CD4-positive, alpha-beta T cell (primary cell): ENCODE data around the gene GALK1. TPM values are rescaled to one million over a fixed set of nuclear protein-coding genes. Genes with fewer than 3 reads are reported as not detected.

Source experiments
- ATAC-seq: fragments of 200-7000 bp; cut with Tn5 transposase; one replicate; pipeline ENCODE4 v1.10.0; 2022; ENCODE audit warnings: mild to moderate bottlenecking; ENCODE audit not compliant: poor library complexity
- CTCF ChIA-PET: fragments of 350-600 bp; sonication (Branson Sonifier 250); formaldehyde crosslinking; loops from one replicate; lab custom pipeline; 2021; ENCODE audit warnings: antibody characterized with exemption, inconsistent platforms; lab: Charles Lee
- POLR2A ChIA-PET: fragments of 350-600 bp; sonication (Branson Sonifier 250); formaldehyde crosslinking; loops from one replicate; lab custom pipeline; 2021; ENCODE audit warnings: antibody characterized with exemption, inconsistent platforms; lab: Charles Lee
- DNase-seq, 14 experiments: peaks; one replicate each; pipeline ENCODE4 v3.0.0-alpha.2; 2013 to 2020; ENCODE audit warnings: mixed read lengths in 2 of 14
- H3K27ac ChIP-seq, 2 donors: one replicate each; pipeline versions ENCODE4 v1.5.1 to v1.7.0; 2013; ENCODE audit warnings: low read length in 2 of 2, low read depth in 1 of 2, mild to moderate bottlenecking in 1 of 2
- H3K27me3 ChIP-seq, 2 experiments: 1 replicate in 1 of 2; 2 replicates in 1 of 2; pipeline versions ENCODE4 v1.6.1 to v1.7.0; 2013; ENCODE audit warnings: low read length in 2 of 2, control low read depth in 1 of 2, mild to moderate bottlenecking in 1 of 2, moderate library complexity in 1 of 2; ENCODE audit not compliant: insufficient read depth in 2 of 2, control insufficient read depth in 1 of 2
- H3K36me3 ChIP-seq: one replicate; pipeline ENCODE4 v1.6.1; 2013; ENCODE audit warnings: low read length, control low read depth; ENCODE audit not compliant: insufficient read depth
- H3K4me1 ChIP-seq: one replicate; pipeline ENCODE4 v1.6.1; 2013; ENCODE audit warnings: low read length, control low read depth; ENCODE audit not compliant: insufficient read depth
- H3K4me3 ChIP-seq: one replicate; pipeline ENCODE4 v1.5.1; 2013; ENCODE audit warnings: mild to moderate bottlenecking, low read length, moderate library complexity
- H3K9me3 ChIP-seq, 2 experiments: 1 replicate in 1 of 2; 2 replicates in 1 of 2; pipeline versions ENCODE4 v1.6.1 to v1.7.0; 2013; ENCODE audit warnings: low read length in 2 of 2, mild to moderate bottlenecking in 2 of 2, control low read depth in 1 of 2, moderate library complexity in 1 of 2; ENCODE audit not compliant: control insufficient read depth in 1 of 2, insufficient read depth in 1 of 2
- H3K27ac Mint-ChIP-seq: one replicate; pipeline ENCODE4 v1.8.0; 2020; ENCODE audit warnings: mixed read lengths
- H3K27me3 Mint-ChIP-seq: one replicate; pipeline ENCODE4 v1.8.0; 2021; ENCODE audit warnings: mixed read lengths
- H3K36me3 Mint-ChIP-seq: one replicate; pipeline ENCODE4 v1.8.0; 2021; ENCODE audit warnings: low read depth, mixed read lengths
- H3K4me1 Mint-ChIP-seq: one replicate; pipeline ENCODE4 v1.8.0; 2021; ENCODE audit warnings: low read depth, mixed read lengths
- H3K4me3 Mint-ChIP-seq: one replicate; pipeline ENCODE4 v1.8.0; 2020; ENCODE audit warnings: mild to moderate bottlenecking, mixed read lengths
- H3K9me3 Mint-ChIP-seq: one replicate; pipeline ENCODE4 v1.8.0; 2020; ENCODE audit warnings: mixed read lengths
- CTCF ChIP-seq: fragments of 200-600 bp; IDR thresholded peaks from one replicate; pipeline ENCODE4 v1.8.0; 2022; ENCODE audit warnings: antibody characterized with exemption, mild to moderate bottlenecking
- intact Hi-C, 2 experiments: fragments of 100-400 bp; cut with DNase I in 1 of 2; cut with micrococcal nuclease in 1 of 2; formaldehyde crosslinking; loops; one replicate each; pipeline versions ENCODE4 v1.15.1 to v1.9.0; 2023 to 2025; cut with DNase I, micrococcal nuclease
- total RNA-seq, 174 experiments: library from RNA in 2 of 174; stranded (reverse) in 2 of 174; gene quantifications; one replicate each; pipeline ENCODE4 v1.2.3 and lab custom pipeline; 2021 to 2026

GALK1 gene
- total RNA-seq, 2 experiments from 2014 or later = 5.9 to 6.0 TPM

GRCh38 chr17:75759457-75759856 lies 5.5 kb downstream of the GALK1 start:
- peaks cover 21% of the 10 kb centered on the region for H3K4me1 Mint-ChIP-seq
- ATAC-seq = no peak
- H3K36me3 ChIP-seq = peaks cover 3% of the 10 kb centered on the region
- H3K27ac Mint-ChIP-seq = no peak overlapping the region
- ChIA-PET POLR2A (interaction anchor here (8.0 kb wide), 1 partner anchor 17 kb away, joined by 246 read pairs; a partner anchor contains a TSS), CTCF (no interaction called here)
- no peaks in the 10 kb centered on the region for H3K9me3 ChIP-seq
- no peaks in the 10 kb centered on the region for H3K27me3 ChIP-seq
- no peaks in the 10 kb centered on the region for H3K27me3 Mint-ChIP-seq
- DNase-seq = no peak
- H3K4me1 ChIP-seq = peaks cover 21% of the 10 kb centered on the region
- H3K27ac ChIP-seq = no peak overlapping the region
- intact Hi-C loops = loop anchor here in 1 of 2 experiments (10.0 kb wide), 1 partner anchor 495 kb away; the partner anchor contains the start of genes GGA3 and MRPS7
- H3K4me3 ChIP-seq = no peak overlapping the region
- no peaks in the 10 kb centered on the region for H3K9me3 Mint-ChIP-seq
- no peak for TF ChIP-seq CTCF
- H3K36me3 Mint-ChIP-seq = no peaks in the 10 kb centered on the region
- H3K4me3 Mint-ChIP-seq = no peak overlapping the region

GRCh38 chr17:75758131-75758905 lies 6.7 kb downstream of the GALK1 start:
- intact Hi-C loops = loop anchor here in 1 of 2 experiments (10.0 kb wide), 1 partner anchor 494 kb away; the partner anchor contains the start of genes GGA3 and MRPS7
- Histone ChIP-seq H3K27me3 (no peaks in the 10 kb centered on the region), H3K9me3 (no peaks in the 10 kb centered on the region), H3K27ac (no peak overlapping the region), H3K36me3 (peaks cover 3% of the 10 kb centered on the region), H3K4me1 (peaks cover 19% of the 10 kb centered on the region), H3K4me3 (no peak overlapping the region)
- no peak for TF ChIP-seq CTCF
- Mint-ChIP-seq H3K4me3 (no peak overlapping the region), H3K27me3 (no peaks in the 10 kb centered on the region), H3K27ac (no peak overlapping the region), H3K36me3 (no peaks in the 10 kb centered on the region), H3K4me1 (peaks cover 17% of the 10 kb centered on the region), H3K9me3 (no peaks in the 10 kb centered on the region)
- DNase-seq = no peak
- ChIA-PET POLR2A (no interaction called here), CTCF (no interaction called here)
- no peak for ATAC-seq

- Histone ChIP-seq H3K36me3 (peaks cover 3% of the 10 kb centered on the region), H3K9me3 (no peaks in the 10 kb centered on the region), H3K4me3 (no peak overlapping the region), H3K4me1 (peaks cover 21% of the 10 kb centered on the region), H3K27ac (no peak overlapping the region), H3K27me3 (no peaks in the 10 kb centered on the region)
- H3K4me3 Mint-ChIP-seq = no peak overlapping the region
- no peaks in the 10 kb centered on the region for H3K9me3 Mint-ChIP-seq
- H3K36me3 Mint-ChIP-seq = no peaks in the 10 kb centered on the region
- DNase-seq = no peak
- intact Hi-C loops = loop anchor here in 1 of 2 experiments (10.0 kb wide), 1 partner anchor 492 kb away; the partner anchor contains the start of genes GGA3 and MRPS7
- peaks cover 6% of the 10 kb centered on the region for H3K4me1 Mint-ChIP-seq
- no peaks in the 10 kb centered on the region for H3K27me3 Mint-ChIP-seq
- TF ChIP-seq CTCF = no peak
- CTCF ChIA-PET = no interaction called here
- POLR2A ChIA-PET = no interaction called here
- H3K27ac Mint-ChIP-seq = no peak overlapping the region
- ATAC-seq = no peak
Observed at GRCh38 chr17:75757086-75757681, 7.8 kb downstream of the GALK1 start.
